HG02759 (cell line): ENCODE data around the gene KCNJ10.

Experiments used
- ATAC-seq: cut with Tn5 transposase; IDR thresholded peaks from one replicate; pipeline ENCODE4 v1.9.1; 2021; ENCODE audit warnings: mild to moderate bottlenecking, moderate library complexity; ENCODE audit not compliant: unreplicated experiment

KCNJ10 gene

GRCh38 chr1:160025314-160025713 lies 44.6 kb downstream of the KCNJ10 start:
- ATAC-seq, result no peak

GRCh38 chr1:160024195-160024905 lies 45.6 kb downstream of the KCNJ10 start:
- ATAC-seq, result no peak

- ATAC-seq, result no peak
Measured at GRCh38 chr1:160022330-160023310, 47.3 kb downstream of the KCNJ10 start.

GRCh38 chr1:160021376-160022074 lies 48.4 kb downstream of the KCNJ10 start:
- no peak for ATAC-seq

GRCh38 chr1:160020196-160020595 lies 49.8 kb downstream of the KCNJ10 start:
- no peak for ATAC-seq

GRCh38 chr1:160018900-160019299 lies 51.1 kb downstream of the KCNJ10 start:
- no peak for ATAC-seq

GRCh38 chr1:160018347-160018746 lies 51.6 kb downstream of the KCNJ10 start:
- no peak for ATAC-seq

GRCh38 chr1:160017592-160017991 lies 52.4 kb downstream of the KCNJ10 start:
- no peak for ATAC-seq

GRCh38 chr1:160011781-160012180 lies 58.2 kb downstream of the KCNJ10 start:
- ATAC-seq, result no peak

GRCh38 chr1:160009801-160010200 lies 60.2 kb downstream of the KCNJ10 start:
- ATAC-seq, result no peak

- ATAC-seq, result no peak
Measured at GRCh38 chr1:160009081-160009480, 60.9 kb downstream of the KCNJ10 start.

GRCh38 chr1:160007577-160008200 lies 62.3 kb downstream of the KCNJ10 start:
- ATAC-seq, result no peak

- peak; percentile 63 for ATAC-seq
Measured at GRCh38 chr1:160006312-160006940, 63.5 kb downstream of the KCNJ10 start.

GRCh38 chr1:160005070-160005469 lies 64.9 kb downstream of the KCNJ10 start:
- ATAC-seq, result no peak

GRCh38 chr1:160004425-160004824 lies 65.5 kb downstream of the KCNJ10 start:
- no peak for ATAC-seq

GRCh38 chr1:160004001-160004400 lies 66.0 kb downstream of the KCNJ10 start:
- ATAC-seq, result no peak

GRCh38 chr1:160001440-160001839 lies 68.5 kb downstream of the KCNJ10 start:
- ATAC-seq, result no peak

GRCh38 chr1:159999204-159999603 lies 70.8 kb downstream of the KCNJ10 start:
- no peak for ATAC-seq

GRCh38 chr1:159996653-159997052 lies 73.3 kb downstream of the KCNJ10 start:
- no peak for ATAC-seq

GRCh38 chr1:159994896-159995295 lies 75.1 kb downstream of the KCNJ10 start:
- ATAC-seq, result no peak
